SK-N-SH treated with all-trans-retinoic acid at 6 μM for 48 hours (cell line): ENCODE data around the gene FAM184A.
"Not testable (repeated sequence)": the region's sequence is repeated elsewhere in the genome, so short reads cannot be mapped to it uniquely, and the experiment has no call there.

ENCODE experiments used
- ATAC-seq: fragments of 200-7000 bp; cut with Tn5 transposase; 3 replicates; pipeline ENCODE4 v1.9.1; 2020; ENCODE audit warnings: mild to moderate bottlenecking, moderate library complexity
- ARNTL ChIP-seq: fragments of 450-650 bp; formaldehyde crosslinking; IDR thresholded peaks from 2 replicates; pipeline ENCODE4 v1.5.0; 2020; ENCODE audit warnings: low read depth, mild to moderate bottlenecking, moderate library complexity, borderline replicate concordance
- BACH2 ChIP-seq: fragments of 250-450 bp; sonication (Bioruptor Pico); IDR thresholded peaks from 2 replicates; pipeline ENCODE4 v1.9.0; 2021; ENCODE audit warnings: mild to moderate bottlenecking, borderline replicate concordance
- CSDC2 ChIP-seq: fragments of 250-450 bp; sonication (Bioruptor Pico); IDR thresholded peaks from 2 replicates; pipeline ENCODE4 v1.5.0; 2020; ENCODE audit warnings: mild to moderate bottlenecking, moderate library complexity
- ESRRG ChIP-seq: fragments of 250-450 bp; sonication (Bioruptor Pico); IDR thresholded peaks from 2 replicates; pipeline ENCODE4 v1.6.1; 2021; ENCODE audit warnings: mild to moderate bottlenecking
- GLIS3 ChIP-seq: fragments of 250-450 bp; sonication (Bioruptor Pico); IDR thresholded peaks from 2 replicates; pipeline ENCODE4 v1.5.0; 2020; ENCODE audit warnings: mild to moderate bottlenecking, moderate library complexity
- ISL1 ChIP-seq: fragments of 250-450 bp; sonication (Bioruptor Pico); IDR thresholded peaks from 2 replicates; pipeline ENCODE4 v2.1.2; 2022; ENCODE audit warnings: mild to moderate bottlenecking, moderate library complexity
- POU6F1 ChIP-seq: fragments of 250-450 bp; sonication (Bioruptor Pico); IDR thresholded peaks from 2 replicates; pipeline ENCODE4 v1.8.0; 2021; ENCODE audit warnings: low read depth, mild to moderate bottlenecking, moderate library complexity, borderline replicate concordance
- PPARA ChIP-seq: fragments of 250-450 bp; sonication (Bioruptor Pico); IDR thresholded peaks from 2 replicates; pipeline ENCODE4 v1.5.0; 2020; ENCODE audit warnings: mild to moderate bottlenecking, borderline replicate concordance
- RARB ChIP-seq: fragments of 250-450 bp; sonication (Bioruptor Pico); IDR thresholded peaks from 2 replicates; pipeline ENCODE4 v1.8.0; 2021; ENCODE audit warnings: mild to moderate bottlenecking, moderate library complexity
- SNAI2 ChIP-seq: fragments of 250-450 bp; sonication (Bioruptor Pico); IDR thresholded peaks from 2 replicates; pipeline ENCODE4 v1.5.0; 2020; ENCODE audit warnings: mild to moderate bottlenecking, moderate library complexity
- TCF4 ChIP-seq: fragments of 250-450 bp; sonication (Bioruptor Pico); IDR thresholded peaks from 2 replicates; pipeline ENCODE4 v1.8.0; 2021; ENCODE audit warnings: mild to moderate bottlenecking, moderate library complexity, borderline replicate concordance
- TOX ChIP-seq: fragments of 250-450 bp; sonication (Bioruptor Pico); IDR thresholded peaks from 2 replicates; pipeline ENCODE4 v1.8.0; 2021; ENCODE audit warnings: mild to moderate bottlenecking, moderate library complexity, borderline replicate concordance
- TSHZ2 ChIP-seq: fragments of 250-450 bp; sonication (Bioruptor Pico); IDR thresholded peaks from 2 replicates; pipeline ENCODE4 v1.5.0; 2020; ENCODE audit warnings: mild to moderate bottlenecking, moderate library complexity
- ZC3H10 ChIP-seq: fragments of 250-450 bp; sonication (Bioruptor Pico); IDR thresholded peaks from 2 replicates; pipeline ENCODE4 v1.5.1; 2021; ENCODE audit warnings: mild to moderate bottlenecking, moderate library complexity
- ZFP3 ChIP-seq: fragments of 250-450 bp; sonication (Bioruptor Pico); IDR thresholded peaks from 2 replicates; pipeline ENCODE4 v1.5.0; 2020; ENCODE audit warnings: mild to moderate bottlenecking, moderate library complexity
- ZNF565 ChIP-seq: fragments of 450-650 bp; formaldehyde crosslinking; conservative IDR thresholded peaks from 2 replicates; pipeline ENCODE4 v1.5.0; 2020; ENCODE audit warnings: low read depth, mild to moderate bottlenecking, moderate library complexity
- ZNF70 ChIP-seq: fragments of 450-650 bp; formaldehyde crosslinking; IDR thresholded peaks from 2 replicates; pipeline ENCODE4 v1.5.0; 2020; ENCODE audit warnings: mild to moderate bottlenecking, moderate library complexity
- ZNF8 ChIP-seq: fragments of 450-650 bp; formaldehyde crosslinking; IDR thresholded peaks from 2 replicates; pipeline ENCODE4 v1.5.0; 2020; ENCODE audit warnings: mild to moderate bottlenecking, moderate library complexity
- TF ChIP-seq, protein P1 (sequence below): fragments of 250-450 bp; sonication (Bioruptor Pico); IDR thresholded peaks from 2 replicates; pipeline ENCODE4 v1.5.1; 2021; ENCODE audit warnings: mild to moderate bottlenecking, moderate library complexity
- TF ChIP-seq, protein P2 (sequence below): fragments of 250-450 bp; sonication (Bioruptor Pico); IDR thresholded peaks from 2 replicates; pipeline ENCODE4 v1.8.0; 2020; ENCODE audit warnings: mild to moderate bottlenecking, moderate library complexity, borderline replicate concordance
- TF ChIP-seq, protein P3 (sequence below): fragments of 250-450 bp; sonication (Bioruptor Pico); IDR thresholded peaks from 2 replicates; pipeline ENCODE4 v1.5.1; 2020; ENCODE audit warnings: low read depth, mild to moderate bottlenecking, moderate library complexity

FAM184A gene

GRCh38 chr6:119012521-119012920 lies 65.9 kb downstream of the FAM184A start:
- TF ChIP-seq TSHZ2 (no peak), ZC3H10 (no peak), TOX (CRISPR knock-in tag) (no peak), PPARA (CRISPR knock-in tag) (no peak), ZNF70 (CRISPR knock-in tag) (no peak), CSDC2 (CRISPR knock-in tag) (no peak), POU6F1 (CRISPR knock-in tag) (no peak), TCF4 (no peak), ZFP3 (CRISPR knock-in tag) (no peak), GLIS3 (CRISPR knock-in tag) (no peak), BACH2 (CRISPR knock-in tag) (no peak), ISL1 (CRISPR knock-in tag) (no peak), ESRRG (no peak), SNAI2 (no peak), ZNF565 (no peak), ARNTL (no peak), RARB (CRISPR knock-in tag) (no peak)
- TF ChIP-seq, protein P1, sequence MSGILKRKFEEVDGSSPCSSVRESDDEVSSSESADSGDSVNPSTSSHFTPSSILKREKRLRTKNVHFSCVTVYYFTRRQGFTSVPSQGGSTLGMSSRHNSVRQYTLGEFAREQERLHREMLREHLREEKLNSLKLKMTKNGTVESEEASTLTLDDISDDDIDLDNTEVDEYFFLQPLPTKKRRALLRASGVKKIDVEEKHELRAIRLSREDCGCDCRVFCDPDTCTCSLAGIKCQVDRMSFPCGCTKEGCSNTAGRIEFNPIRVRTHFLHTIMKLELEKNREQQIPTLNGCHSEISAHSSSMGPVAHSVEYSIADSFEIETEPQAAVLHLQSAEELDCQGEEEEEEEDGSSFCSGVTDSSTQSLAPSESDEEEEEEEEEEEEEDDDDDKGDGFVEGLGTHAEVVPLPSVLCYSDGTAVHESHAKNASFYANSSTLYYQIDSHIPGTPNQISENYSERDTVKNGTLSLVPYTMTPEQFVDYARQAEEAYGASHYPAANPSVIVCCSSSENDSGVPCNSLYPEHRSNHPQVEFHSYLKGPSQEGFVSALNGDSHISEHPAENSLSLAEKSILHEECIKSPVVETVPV (CRISPR knock-in tag), result no peak
- TF ChIP-seq, protein P2, sequence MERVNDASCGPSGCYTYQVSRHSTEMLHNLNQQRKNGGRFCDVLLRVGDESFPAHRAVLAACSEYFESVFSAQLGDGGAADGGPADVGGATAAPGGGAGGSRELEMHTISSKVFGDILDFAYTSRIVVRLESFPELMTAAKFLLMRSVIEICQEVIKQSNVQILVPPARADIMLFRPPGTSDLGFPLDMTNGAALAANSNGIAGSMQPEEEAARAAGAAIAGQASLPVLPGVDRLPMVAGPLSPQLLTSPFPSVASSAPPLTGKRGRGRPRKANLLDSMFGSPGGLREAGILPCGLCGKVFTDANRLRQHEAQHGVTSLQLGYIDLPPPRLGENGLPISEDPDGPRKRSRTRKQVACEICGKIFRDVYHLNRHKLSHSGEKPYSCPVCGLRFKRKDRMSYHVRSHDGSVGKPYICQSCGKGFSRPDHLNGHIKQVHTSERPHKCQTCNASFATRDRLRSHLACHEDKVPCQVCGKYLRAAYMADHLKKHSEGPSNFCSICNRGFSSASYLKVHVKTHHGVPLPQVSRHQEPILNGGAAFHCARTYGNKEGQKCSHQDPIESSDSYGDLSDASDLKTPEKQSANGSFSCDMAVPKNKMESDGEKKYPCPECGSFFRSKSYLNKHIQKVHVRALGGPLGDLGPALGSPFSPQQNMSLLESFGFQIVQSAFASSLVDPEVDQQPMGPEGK (CRISPR knock-in tag), result no peak
- no peak for ATAC-seq

DNA sequence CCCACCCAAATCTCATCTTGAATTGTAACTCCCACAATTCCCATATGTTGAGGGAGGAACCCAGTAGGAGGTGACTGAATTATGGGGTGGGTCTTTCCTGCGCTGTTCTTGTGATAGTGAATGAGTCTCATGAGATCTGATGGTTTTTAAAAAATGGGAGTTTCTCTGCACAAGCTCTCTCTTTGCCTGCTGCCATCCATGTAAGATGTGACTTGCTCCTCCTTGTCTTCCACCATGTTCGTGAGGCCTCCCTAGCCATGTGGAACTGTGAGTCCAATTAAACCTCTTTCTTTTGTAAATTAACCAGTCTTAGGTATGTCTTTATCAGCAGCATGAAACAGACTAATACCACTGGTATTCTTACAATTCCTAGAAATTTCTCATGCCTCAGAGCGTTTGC lies 69.2 kb downstream of the FAM184A start:
- ATAC-seq, result not testable (repeated sequence)

- TF ChIP-seq RARB (CRISPR knock-in tag) (no peak), POU6F1 (CRISPR knock-in tag) (no peak), SNAI2 (no peak), ZNF70 (CRISPR knock-in tag) (no peak), ESRRG (no peak), ZNF8 (no peak)
- TF ChIP-seq, protein P3, sequence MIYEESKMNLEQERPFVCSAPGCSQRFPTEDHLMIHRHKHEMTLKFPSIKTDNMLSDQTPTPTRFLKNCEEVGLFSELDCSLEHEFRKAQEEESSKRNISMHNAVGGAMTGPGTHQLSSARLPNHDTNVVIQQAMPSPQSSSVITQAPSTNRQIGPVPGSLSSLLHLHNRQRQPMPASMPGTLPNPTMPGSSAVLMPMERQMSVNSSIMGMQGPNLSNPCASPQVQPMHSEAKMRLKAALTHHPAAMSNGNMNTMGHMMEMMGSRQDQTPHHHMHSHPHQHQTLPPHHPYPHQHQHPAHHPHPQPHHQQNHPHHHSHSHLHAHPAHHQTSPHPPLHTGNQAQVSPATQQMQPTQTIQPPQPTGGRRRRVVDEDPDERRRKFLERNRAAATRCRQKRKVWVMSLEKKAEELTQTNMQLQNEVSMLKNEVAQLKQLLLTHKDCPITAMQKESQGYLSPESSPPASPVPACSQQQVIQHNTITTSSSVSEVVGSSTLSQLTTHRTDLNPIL (CRISPR knock-in tag), result no peak
- TF ChIP-seq, protein P2 (CRISPR knock-in tag), result no peak
These were observed 71.5 kb downstream of the FAM184A start for GRCh38 chr6:119006974-119007373.

More at GRCh38 chr6:119006974-119007373, 71.5 kb downstream of the FAM184A start:
- no peak for ATAC-seq
